BE2C (cell line): ENCODE data around the gene PRTN3.

ENCODE experiments used
- DNase-seq: peaks from one replicate; pipeline ENCODE4 v3.0.0-alpha.2; 2020
- H3K27me3 ChIP-seq: fragments of 250-450 bp; sonication (Bioruptor Pico); 2 replicates; pipeline ENCODE4 v1.5.1; 2020; ENCODE audit warnings: mild to moderate bottlenecking
- H3K36me3 ChIP-seq: fragments of 250-450 bp; sonication (Bioruptor Pico); 2 replicates; pipeline ENCODE4 v1.5.1; 2020; ENCODE audit warnings: mild to moderate bottlenecking
- H3K4me1 ChIP-seq: fragments of 250-450 bp; sonication (Bioruptor Pico); 2 replicates; pipeline ENCODE4 v1.5.1; 2020
- H3K4me3 ChIP-seq: 2 replicates; pipeline ENCODE4 v1.5.1; 2011; ENCODE audit warnings: low read depth, low read length
- H3K9me3 ChIP-seq: fragments of 250-450 bp; sonication (Bioruptor Pico); 2 replicates; pipeline ENCODE4 v1.5.1; 2020
- TF ChIP-seq, protein P1 (sequence below): IDR thresholded peaks from 2 replicates; pipeline ENCODE4 v1.5.1; 2012; ENCODE audit warnings: mild to moderate bottlenecking, low read depth, low read length

Gene PRTN3

DNA sequence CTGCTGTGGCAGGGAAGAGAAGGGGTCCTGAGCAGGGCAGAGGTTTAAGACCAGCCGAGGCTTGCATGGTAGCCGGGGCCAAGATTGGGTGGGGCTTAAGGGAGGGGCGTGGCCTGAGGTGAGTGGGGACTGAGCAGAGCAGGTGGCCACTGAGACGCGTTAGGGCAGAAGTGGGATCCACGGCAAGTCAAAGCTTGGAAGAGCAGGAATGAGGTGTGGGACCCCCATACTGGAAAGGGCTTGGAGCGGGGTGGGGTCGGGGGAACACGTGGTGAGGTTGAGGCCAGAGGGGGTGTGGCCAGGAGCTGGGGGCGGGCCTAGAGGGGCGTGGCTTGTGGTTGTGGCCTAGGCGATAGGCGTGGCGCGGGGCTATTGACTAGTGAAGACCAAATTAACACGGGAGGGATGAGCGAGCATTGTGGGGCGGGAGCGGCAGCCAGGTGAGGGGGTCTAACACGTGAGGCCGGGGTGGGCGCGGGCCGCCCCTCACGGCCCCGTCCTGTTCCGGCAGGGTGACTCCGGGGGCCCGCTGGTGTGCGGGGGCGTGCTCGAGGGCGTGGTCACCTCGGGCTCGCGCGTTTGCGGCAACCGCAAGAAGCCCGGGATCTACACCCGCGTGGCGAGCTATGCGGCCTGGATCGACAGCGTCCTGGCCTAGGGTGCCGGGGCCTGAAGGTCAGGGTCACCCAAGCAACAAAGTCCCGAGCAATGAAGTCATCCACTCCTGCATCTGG, 21.9 kb downstream of the PRTN3 start:
- TF ChIP-seq, protein P1, sequence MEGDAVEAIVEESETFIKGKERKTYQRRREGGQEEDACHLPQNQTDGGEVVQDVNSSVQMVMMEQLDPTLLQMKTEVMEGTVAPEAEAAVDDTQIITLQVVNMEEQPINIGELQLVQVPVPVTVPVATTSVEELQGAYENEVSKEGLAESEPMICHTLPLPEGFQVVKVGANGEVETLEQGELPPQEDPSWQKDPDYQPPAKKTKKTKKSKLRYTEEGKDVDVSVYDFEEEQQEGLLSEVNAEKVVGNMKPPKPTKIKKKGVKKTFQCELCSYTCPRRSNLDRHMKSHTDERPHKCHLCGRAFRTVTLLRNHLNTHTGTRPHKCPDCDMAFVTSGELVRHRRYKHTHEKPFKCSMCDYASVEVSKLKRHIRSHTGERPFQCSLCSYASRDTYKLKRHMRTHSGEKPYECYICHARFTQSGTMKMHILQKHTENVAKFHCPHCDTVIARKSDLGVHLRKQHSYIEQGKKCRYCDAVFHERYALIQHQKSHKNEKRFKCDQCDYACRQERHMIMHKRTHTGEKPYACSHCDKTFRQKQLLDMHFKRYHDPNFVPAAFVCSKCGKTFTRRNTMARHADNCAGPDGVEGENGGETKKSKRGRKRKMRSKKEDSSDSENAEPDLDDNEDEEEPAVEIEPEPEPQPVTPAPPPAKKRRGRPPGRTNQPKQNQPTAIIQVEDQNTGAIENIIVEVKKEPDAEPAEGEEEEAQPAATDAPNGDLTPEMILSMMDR: no peak
- peak; percentile 70 for DNase-seq
- Histone ChIP-seq H3K36me3 (no peaks in the 10 kb centered on the region; the same call in 1 of the 2 replicates), H3K27me3 (peaks cover 28% of the 10 kb centered on the region), H3K4me3 (no peak overlapping the region), H3K9me3 (peaks cover 3% of the 10 kb centered on the region; the same call in 1 of the 2 replicates), H3K4me1 (0 out of 2 replicates have a peak, but pooled peaks cover 2% of the 10 kb centered on the region)

DNA sequence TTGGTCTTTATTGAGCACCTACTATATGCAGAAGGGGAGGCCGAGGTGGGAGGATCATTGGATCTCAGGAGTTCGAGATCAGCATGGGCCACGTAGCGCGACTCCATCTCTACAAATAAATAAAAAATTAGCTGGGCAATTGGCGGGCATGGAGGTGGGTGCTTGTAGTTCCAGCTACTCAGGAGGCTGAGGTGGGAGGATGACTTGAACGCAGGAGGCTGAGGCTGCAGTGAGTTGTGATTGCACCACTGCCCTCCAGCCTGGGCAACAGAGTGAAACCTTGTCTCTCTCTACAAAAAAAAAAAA, 22.5 kb downstream of the PRTN3 start:
- H3K36me3 ChIP-seq: peaks cover 5% of the 10 kb centered on the region; the same call in 1 of the 2 replicates
- H3K4me1 ChIP-seq: 0 out of 2 replicates have a peak, but pooled peaks cover 2% of the 10 kb centered on the region
- TF ChIP-seq, protein P1: no peak
- H3K4me3 ChIP-seq: no peak overlapping the region
- DNase-seq: no peak
- H3K9me3 ChIP-seq: peaks cover 3% of the 10 kb centered on the region; the same call in 1 of the 2 replicates
- H3K27me3 ChIP-seq: peaks cover 28% of the 10 kb centered on the region

DNA sequence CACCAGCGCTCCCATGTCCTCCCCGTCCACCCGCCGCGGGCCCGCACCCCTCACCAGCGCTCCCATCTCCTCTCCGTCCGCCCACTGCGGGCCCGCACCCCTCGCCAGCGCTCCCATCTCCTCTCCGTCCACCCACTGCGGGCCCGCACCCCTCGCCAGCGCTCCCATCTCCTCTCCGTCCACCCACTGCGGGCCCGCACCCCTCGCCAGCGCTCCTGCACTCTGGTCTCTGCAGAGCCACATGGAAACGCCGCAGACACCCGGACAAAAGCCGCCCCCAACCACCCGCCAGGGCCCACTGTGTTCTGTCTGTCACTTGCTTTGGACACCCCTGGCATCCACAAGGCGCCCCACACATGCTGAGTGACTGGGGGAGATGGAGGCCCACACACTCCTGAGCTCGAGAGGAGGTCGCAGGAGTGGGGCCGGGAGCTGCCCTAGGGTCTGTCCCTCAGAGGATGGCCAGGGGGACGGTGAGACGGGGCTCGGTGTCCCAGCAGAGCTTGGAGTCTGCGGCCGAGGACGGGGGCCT, 26.0 kb downstream of the PRTN3 start:
- H3K9me3 ChIP-seq: no peaks in the 10 kb centered on the region
- H3K4me1 ChIP-seq: peaks cover 7% of the 10 kb centered on the region
- DNase-seq: no peak
- no peak overlapping the region for H3K4me3 ChIP-seq
- peaks cover 11% of the 10 kb centered on the region; the same call in 1 of the 2 replicates for H3K36me3 ChIP-seq
- H3K27me3 ChIP-seq: no peaks in the 10 kb centered on the region; the same call in 1 of the 2 replicates
- TF ChIP-seq, protein P1: no peak

DNA sequence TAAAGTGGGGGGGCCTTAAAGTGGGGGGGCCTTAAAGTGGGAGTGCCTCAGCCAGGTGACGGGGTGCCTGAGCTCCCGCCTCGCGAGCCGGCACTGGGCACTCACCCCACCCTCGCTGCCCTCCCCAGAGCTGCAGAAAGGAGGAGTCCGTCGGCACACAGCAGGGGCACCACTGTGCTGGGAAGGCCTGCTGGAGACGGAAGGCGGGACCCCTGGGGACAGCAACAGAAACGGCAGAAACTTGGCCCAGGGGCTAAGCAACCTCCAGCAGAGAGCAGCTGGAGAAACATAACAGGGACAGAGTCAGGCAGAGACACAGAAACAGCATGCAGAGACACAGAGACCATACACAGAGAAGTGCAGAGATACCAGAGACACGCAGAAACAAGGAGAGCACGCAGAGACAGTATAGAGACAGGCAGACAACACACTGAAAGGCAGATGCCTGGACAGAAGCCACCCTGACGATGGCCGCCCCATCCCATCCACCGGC, 26.5 kb downstream of the PRTN3 start:
- Histone ChIP-seq H3K36me3 (peaks cover 11% of the 10 kb centered on the region), H3K4me3 (no peak overlapping the region), H3K4me1 (peaks cover 12% of the 10 kb centered on the region), H3K27me3 (no peaks in the 10 kb centered on the region; the same call in 1 of the 2 replicates), H3K9me3 (no peaks in the 10 kb centered on the region)
- no peak for DNase-seq
- TF ChIP-seq, protein P1: no peak

DNA sequence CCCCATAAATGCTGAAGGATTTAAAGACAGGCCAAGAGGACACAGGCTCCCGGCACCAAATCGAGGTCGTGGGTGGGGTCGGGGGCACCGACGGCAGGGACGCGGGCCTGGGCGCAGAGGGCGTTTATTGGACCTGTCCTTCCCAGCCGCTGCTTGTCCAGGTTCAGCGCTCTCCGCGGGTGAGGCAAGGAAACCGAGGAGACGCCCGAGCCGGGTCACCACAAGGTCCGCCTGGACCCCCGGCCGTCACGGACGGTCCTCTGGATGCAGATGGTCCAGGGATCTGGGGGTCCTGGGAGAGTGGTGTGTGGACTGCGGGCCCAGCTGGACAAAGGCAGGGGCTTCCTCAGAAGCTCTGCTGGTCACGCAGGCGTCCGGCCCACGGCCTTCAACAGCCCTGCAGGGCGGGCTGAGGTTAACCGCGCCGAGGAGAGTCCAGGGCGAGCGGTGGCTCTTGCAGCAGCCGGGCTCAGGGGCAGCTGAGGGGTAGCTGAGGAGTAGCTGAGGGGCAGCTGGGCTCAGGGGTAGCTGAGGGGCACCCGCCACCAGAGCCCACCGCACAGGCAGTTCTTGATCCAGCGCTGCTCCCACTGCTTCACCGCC, 27.2 kb downstream of the PRTN3 start:
- H3K36me3 ChIP-seq: peaks cover 11% of the 10 kb centered on the region
- H3K4me1 ChIP-seq: peaks cover 12% of the 10 kb centered on the region
- no peaks in the 10 kb centered on the region; the same call in 1 of the 2 replicates for H3K27me3 ChIP-seq
- no peak overlapping the region for H3K4me3 ChIP-seq
- no peaks in the 10 kb centered on the region for H3K9me3 ChIP-seq
- TF ChIP-seq, protein P1: no peak
- DNase-seq: no peak
